NCI-H2029 (cell line): ENCODE results near the gene PIGX.
A peak's percentile ranks its signal among the peaks of the same experiment; 100 is the strongest.

Experiments
- DNase-seq: peaks from one replicate; lab custom pipeline; 2025; lab: John Stamatoyannopoulos, UW

PIGX gene

DNA sequence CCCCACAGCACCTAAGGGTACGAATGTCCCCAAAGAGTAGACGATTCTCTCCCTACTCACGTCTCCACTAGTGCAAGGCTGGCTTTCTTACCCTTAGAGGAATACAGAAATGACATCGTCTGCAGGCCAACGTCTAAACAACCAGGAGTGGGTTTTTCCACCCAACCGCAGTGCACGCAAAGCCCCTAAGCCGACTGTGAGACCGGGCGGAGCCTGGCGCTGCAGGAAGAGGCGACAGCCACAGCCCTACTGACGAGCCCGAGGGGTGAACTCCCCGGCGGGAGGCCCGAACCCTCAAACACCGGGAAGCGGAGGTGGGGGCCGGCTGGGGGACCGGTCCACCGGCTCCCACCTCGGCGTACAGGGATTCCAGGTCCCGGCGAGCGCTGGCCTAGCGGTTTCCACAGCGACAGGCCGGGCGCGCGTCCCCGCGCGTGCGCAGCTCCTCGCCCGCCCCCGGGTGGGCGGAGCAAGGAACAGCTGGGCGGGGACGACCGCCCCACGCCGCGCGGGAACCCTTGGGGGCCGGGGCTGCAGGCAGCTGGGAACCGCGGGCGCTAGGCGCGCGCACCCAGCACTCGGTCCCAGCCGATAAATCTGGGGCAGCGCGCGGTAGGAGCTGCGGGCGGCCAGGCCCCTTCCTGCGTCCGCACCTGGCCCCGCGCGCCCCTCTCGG, at the start of gene PIGX, which contains the start of gene CEP19:
TSS of gene PIGX (plus strand) at position 540 of the 676 bp plus-strand sequence.
TSS of gene CEP19 (minus strand) at position 413 of the 676 bp plus-strand sequence. CDS start 3,593 bp downstream, outside the sequence.
- peak; percentile 68 for DNase-seq

DNA sequence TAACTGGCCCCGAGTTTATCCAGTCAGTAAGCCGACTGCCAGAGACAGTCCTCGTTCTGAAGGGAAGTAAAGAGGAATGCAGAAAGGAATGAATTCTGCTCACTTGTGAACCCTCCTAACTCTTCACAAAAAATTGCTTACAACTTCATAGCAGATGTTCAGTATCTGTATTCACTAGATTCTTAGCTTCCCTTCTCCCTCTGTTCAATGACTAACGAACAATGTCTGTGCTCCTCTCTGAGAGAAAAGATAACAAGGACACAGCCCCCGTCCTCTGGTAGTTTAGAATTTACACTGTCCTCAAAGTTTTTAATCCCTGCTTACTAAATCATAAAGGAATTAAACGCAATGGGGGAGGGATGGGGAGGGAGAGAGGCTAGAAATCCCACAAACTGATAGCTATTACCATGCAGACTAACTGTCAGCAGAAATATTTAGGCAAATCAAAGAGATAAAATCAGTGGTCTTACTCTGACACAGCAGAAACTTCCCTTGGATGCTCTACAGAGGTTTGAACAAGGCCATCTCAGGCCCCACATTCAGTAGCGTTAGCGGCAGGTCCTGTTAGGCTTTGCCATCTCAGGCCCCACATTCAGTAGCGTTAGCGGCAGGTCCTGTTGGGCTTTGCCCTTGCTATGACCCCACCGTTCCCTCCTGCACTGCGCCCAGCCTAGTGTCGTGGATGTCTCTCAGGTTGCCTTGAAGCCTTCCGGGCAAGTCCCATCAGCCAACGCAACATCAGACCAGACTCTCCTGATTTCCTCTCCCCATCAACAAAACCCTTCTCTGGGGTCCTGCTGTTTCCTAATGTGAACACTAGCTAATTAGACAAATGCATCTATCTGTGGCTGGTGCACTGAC, 49.2 kb upstream of the PIGX start:
- DNase-seq, result no peak

DNA sequence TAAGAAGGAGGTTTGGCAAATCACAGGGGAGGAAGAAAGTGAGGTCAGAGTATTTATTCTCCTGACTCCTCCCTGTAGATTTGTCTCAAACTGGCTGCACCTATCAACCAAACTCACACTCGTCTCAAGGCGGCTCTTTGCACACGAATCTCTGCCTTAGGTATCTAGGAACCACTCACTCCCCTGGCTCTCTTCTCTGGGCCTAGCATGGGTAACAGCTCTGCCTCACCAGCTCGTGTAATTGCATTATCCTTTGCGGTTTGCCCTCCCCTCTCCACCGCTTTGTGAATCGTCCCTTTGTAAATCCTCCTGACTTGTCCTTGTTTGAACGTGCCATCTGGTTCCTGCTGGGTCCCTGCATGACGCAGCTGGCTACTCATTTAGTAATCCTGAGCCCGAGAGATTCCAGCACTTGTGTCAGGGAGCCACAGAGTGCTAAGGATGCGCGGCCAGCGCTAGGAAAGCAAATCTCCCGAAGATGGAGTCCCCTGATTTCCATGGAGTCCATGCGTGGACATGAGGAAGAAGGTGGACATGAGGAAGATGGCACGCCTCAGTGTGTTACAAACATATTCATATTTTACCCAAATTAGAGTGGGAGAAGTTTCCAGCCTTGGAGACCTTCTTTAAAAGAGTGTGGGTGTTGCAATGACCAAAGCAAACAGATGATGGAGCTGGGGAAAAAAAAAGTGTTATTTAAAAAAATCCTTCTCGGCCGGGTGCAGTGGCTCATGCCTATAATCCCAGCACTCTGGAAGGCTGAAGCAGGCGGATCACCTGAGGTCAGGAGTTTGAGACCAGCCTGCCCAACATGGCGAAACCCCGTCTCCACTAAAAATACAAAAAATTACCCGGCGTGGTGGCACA, 45.9 kb upstream of the PIGX start:
- DNase-seq, result peak; percentile 80

DNA sequence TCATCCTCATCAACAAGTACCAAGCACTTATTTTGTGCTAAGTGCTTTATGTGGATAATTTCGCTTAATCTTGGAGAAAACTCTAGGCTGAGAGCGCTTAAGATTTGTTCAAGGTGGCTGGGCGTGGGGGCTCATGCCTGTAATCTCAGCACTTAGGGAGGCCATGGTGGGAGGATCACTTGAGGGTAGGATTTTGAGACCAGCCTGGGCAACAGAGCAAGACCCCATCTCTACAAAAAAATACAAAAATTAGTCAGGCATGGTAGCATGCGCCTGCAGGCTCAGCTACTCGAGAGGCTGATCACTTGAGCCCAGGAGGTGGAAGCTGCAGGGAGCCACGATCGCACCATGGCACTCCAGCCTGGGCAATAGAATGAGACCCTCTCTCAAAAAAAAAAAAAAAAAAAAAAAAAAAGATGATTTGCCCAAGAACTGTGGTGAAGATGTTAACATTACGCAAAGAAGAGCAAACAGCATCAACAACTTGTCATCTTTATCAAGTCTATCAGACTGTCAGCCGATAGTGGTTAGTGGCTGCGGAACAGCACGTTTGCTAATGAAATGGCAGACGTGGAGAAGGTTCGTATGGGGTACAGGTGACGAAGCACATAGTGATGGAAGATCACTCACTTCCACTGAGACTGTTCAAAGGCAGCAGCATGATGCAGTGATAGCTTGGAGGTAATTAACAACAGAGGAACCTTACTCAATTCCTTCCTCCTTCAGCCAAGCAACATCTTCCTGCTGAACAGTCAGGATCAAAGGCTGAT, 44.9 kb upstream of the PIGX start:
- DNase-seq, result no peak

DNA sequence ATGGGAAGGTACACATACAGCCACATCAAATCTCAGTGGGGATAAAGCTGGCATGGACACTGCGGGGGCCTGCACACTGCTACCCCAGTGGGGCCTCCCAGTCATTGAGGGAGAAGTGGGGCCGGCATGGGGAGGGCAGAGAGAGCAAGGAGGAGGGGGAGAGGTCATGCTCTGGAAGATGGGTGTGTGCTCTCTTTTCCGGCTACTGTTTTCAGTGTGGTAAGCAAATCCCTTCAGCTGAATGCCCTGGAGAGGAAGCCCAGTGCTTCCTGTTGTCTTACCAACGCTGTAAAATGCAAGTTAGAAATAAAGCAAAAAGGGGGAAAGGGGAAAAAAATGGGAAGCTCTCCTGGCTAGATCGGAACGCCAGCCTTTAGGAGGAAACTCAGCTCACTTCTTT, 41.8 kb upstream of the PIGX start:
- DNase-seq, result no peak

DNA sequence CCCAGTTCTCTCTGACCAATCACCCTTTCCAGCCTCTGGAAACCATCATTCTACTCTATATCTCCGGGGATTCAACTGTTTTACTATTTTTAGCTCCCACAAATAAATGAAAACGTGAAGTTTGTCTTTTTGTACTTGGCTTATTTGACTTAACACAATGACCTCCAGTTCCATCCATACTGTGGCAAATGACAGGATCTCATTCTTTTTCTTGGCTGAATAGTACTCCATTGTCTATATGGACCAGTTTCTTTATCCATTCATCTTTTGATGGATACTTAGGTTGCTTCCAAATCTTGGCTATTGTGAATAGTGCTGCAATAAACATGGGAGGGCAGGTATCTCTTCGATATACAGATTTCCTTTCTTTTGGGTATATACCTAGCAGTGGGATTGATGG, 38.5 kb upstream of the PIGX start:
- no peak for DNase-seq

DNA sequence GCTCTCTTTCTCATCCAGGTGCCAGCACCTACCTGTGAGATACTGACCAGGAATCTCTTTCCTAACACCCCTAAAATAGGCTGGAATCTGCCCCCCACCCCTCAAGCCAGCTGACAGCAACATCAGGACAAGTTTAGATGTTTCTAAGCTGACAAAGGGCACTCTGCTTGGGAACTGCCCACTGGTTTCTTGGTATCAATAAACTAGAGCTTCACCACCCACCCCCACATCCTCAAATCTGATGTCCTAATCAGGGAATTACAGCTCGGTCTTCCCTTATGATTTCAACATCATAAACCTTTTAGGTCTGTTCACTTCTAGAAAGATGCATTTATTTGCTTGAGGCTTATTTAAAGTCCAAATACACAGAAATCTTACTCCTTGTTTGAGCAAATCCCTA, 34.8 kb upstream of the PIGX start:
- no peak for DNase-seq

DNA sequence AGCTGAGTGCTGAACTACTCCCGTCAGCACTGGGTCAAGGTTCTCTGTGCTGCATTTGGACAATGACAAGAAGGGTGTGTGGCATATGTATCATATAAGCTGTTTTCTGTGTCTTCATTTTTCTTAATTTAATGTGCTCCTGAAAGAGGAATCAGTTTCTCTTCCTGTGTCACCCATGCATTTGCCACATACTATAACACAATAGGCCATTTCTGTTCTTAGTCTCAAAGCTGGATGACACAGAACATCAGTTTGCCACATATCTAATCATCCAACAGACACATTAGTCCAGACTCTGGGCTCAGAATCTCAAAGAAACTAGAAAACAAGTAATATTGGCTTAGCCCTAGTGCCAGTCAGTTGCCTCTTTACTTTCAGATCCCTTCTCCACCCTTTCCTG, 34.2 kb upstream of the PIGX start:
- no peak for DNase-seq

DNA sequence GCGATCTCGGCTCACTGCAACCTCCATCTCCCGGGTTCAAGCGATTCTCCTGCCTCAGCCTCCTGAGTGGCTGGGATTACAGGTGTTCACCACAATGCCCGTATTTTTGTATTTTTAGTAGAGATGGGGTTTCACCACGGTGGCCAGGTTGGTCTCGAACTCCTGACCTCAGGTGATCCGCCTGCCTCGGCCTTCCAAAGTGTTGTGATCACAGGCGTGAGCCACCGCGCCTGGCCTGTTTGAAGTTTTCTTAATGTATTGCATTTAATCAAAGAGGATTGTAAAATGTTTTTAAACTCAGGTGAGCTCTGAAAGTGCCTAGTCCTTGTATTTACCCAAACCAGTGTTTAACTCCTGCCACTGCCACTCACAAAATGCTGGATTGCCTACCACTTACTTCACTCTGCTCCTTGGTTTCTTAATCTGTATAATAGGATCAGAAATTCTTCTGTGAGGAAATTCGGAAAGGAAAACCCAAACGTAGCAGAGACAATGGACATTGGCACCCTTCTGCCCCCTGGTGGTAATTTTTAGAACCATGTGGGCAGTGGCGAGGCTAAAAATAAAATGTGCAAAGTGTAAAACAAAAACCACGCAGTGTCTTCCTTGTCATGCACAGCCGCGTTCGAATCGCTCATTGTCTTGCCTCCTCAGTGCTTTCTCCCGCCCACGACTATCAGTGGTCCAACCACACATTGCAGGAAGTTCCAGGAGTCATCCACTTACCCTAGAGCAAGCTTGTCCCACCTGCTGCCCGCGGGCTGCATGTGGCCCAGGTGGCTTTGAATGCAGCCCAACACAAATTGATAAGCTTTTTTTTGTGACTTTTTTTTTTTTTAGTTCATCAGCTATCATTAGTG, 27.4 kb upstream of the PIGX start:
- peak; percentile 50 for DNase-seq

DNA sequence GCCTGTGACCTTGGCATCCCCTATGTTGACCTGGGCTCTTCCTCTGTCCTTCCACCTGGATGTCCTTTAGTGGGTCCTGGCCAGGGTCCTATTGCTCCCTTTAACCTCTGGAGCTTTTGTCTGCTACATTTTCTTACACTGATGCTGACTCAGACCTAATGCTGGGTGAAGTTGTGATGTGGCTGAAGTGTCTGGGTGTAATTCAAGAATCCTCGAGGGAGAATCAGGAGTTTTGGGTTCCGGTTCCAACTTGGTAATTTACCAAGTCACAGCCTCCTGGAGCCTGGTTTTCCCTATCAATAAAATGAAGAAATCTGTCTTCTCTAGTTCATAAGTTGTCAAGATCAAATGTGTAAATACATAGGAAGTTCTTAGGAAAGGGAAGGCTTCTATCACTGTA, 25.7 kb upstream of the PIGX start:
- no peak for DNase-seq

DNA sequence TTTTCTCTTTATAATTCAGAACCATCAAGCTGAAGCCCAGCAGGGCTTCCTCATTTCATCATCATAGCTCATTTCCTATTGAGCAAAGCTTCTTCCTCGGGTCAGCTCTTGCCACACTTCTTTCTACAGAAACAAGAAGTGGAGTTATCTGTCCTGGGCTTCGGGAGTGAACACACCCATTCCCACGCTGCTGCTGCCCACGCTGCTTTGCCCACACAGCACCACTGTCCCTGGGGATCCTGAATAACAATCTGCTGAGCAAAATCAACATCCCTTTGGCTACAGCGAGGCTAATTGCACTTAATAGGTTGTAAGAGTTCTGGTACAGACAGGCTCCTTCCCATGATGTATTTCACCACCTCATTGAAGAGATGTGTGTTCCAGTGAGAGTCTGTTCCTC, 23.8 kb upstream of the PIGX start:
- DNase-seq, result no peak

DNA sequence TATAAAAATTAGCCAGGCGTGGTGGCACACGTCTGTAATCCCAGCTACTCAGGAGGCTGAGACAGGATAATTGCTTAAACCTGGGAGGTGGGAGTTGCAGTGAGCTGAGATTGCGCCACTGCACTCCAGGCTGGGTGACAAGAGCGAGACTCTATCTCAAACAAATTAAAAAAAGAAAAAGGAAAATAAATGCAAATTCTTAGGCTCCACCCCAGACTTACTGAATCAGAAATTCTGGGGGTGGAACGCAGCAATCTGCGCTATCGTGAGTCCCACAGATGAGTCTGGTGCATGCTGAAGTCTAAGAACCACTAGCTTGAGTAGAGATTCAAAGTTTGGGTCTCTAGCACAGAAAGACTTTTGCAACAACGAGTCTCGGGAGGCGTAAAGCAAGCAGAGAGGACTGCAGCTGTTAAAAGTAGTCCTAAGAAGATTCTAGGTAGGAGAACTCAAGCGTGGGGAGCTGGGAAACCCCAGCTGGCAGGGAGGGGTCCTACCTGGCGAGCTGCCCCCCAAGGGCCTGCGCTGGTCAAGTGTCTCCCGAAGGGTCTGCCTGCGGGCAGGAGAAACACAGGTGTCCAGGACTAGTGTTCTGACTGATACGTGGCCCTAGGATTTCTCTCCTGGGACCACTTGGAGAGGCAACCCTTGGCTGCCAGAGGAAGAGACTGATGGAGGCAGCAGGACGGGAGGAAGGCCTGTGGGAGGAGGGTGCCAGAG, 22.1 kb upstream of the PIGX start:
- DNase-seq, result no peak

DNA sequence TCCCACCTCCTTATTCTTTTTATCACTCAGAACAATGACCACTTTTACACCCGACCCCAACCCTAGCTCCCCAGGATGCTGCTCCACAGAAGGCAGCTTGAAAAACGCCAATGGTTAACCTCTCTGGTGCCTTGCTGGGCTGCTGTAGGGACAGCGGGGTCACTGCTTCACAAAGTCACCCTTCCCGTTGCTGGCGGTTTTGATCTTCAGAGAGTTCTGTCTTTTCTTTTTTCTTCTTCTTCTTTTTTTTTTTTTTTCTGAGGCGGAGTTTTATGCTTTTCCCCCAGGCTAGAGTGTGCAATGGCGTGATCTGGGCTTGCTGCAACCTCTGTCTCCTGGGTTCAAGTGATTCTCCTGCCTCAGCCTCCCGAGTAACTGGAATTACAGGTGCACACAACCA, 20.8 kb upstream of the PIGX start:
- DNase-seq, result no peak

DNA sequence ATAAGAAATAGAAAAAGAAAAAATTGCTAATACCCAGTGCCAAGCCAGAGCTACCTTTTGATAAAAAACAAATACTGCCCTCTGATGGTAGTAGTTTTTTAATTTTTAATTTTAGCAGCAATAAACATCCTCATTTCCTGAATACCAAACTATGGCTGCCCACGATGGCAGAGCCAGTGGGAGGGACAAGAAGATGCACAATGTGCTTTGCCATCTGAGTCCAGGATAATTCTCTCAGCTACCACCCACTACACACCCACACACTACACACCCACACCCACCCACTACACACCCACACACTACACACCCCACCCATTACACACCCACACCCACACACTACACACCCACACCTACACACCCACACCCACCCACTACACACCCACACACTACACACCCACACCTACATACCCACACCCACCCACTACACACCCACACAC, 18.0 kb upstream of the PIGX start:
- DNase-seq, result no peak

DNA sequence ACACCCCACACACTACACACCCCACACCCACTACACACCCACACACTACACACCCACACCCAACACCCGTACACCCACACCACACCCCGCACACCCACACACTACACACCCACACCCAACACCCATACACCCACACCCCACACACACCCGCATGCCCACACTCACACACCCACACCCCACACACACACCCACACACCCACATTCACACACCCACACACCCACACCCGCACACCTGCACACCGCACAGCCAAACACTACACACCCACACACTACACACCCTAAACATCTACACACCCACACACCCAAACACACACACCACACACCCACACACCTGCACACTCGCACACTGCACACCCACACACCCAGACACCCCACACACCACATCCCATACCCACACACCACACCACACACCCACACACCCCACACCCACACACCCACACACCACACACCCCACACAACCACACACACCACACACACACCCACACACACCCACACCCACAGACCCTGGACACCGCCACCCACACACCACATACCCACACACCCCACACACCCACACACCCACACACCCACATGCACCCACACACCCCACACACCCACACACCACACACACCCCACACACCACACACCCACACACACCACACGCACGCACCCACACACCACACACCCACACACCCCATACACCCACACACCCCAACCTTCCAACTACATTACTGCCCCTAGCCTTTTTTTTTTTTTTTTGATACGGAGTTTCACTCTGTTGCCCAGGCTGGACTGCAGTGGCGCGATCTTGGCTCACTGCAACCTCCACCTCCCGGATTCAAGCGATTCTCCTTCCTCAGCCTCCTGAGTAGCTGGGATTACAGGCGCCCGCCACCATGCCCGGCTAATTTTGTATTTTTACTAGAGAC, 17.0 kb upstream of the PIGX start:
- DNase-seq, result no peak

DNA sequence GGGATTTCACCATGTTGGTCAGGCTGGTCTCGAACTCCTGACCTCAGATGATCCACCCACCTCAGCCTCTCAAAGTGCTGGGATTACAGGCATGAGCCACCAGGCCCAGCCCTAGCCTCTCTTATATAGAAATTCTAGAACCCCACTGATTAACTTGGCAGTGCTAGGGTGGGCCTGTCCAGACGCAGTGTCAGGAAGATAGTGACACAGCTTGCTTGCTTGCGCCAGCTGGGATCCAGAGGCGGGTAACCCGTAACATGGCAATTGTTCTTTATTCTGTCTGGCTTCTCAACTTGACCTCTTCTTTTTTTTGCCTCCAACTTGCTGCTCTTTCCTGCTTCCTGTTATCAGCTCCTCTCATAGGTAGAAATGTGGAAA, 16.3 kb upstream of the PIGX start:
- no peak for DNase-seq

DNA sequence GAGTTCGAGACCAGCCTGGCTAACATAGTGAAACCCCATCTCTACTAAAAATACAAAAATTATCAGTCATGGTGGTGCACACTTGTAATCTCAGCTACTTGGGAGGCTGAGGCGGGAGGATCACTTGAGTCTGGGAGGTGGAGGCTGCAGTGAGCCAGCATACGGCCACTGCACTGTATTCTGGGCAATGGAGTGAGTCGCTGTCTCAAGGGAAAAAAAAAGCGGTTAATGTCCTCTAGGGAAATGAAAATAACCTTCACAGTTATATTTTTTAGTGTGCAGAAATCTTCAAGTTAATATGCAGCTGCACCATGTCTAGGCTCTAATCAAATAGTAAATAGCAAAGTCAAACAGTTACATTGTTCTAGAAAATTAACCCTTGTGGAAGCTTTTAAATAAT, 14.9 kb upstream of the PIGX start:
- DNase-seq, result no peak

DNA sequence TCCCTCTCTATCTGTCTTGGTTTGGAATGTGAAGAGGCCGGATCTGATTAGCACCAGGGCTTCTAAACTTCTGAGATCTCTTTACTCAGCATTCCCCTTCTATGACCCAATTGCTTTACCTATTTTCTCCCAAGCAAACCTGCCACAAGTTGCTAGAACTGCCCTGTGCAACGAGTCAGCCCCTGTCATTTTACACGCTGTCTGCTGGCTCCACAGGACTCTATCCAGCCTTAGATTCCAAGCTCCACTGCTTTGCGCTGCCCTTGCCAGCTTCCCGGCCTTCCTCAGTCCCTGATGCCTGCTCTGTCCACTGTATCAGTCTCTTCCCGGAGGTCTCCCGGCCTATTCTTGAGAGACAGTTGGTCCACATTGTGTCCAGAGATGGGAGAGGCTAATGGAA, 12.4 kb upstream of the PIGX start:
- no peak for DNase-seq

DNA sequence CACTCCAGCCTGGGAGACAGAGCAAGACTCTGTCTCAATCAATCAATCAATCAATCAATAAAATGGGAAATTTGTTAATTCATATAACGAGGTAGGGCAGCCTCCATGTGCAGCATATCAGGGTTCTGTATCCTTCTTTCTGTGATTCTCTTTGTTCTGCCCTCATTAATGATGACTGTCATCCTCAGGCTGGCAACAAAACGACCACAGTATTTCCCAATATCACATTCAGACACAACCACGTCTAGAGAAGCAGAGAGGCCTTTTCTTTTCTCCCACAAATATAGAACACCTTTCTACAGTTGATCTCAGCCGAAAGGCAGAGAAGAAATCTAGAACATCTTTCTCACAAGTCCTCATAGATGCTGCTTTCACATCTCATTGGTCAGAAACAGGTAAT, 11.4 kb upstream of the PIGX start:
- DNase-seq, result no peak
